DND-41 (cell line): Measurements from ENCODE around the gene LRG1.

Experiments
- CTCF ChIP-seq: IDR thresholded peaks from 2 replicates; pipeline ENCODE4 v1.5.1; 2012; ENCODE audit warnings: borderline replicate concordance, low read length, moderate library complexity, mild to moderate bottlenecking; ENCODE audit not compliant: poor library complexity, severe bottlenecking; ENCODE audit errors: extremely low read depth
- EZH2 ChIP-seq: IDR thresholded peaks from 3 replicates; pipeline ENCODE4 v1.6.1; 2012; ENCODE audit warnings: borderline replicate concordance, low read depth, mild to moderate bottlenecking, moderate library complexity, low read length, inconsistent platforms; ENCODE audit not compliant: severe bottlenecking

GRCh38 chr19:4581666-4582553 is 42.1 kb upstream of the LRG1 start:
- TF ChIP-seq CTCF (no peak), EZH2 (peak; percentile 53)
